Measurements from ENCODE around the gene TBC1D22A. TPM values are rescaled to one million over a fixed set of nuclear protein-coding genes. Genes with fewer than 3 reads are reported as not detected.

The TBC1D22A gene
- total RNA-seq, 2 donors from 2014 or later: 21.0 to 27.9 TPM

DNA sequence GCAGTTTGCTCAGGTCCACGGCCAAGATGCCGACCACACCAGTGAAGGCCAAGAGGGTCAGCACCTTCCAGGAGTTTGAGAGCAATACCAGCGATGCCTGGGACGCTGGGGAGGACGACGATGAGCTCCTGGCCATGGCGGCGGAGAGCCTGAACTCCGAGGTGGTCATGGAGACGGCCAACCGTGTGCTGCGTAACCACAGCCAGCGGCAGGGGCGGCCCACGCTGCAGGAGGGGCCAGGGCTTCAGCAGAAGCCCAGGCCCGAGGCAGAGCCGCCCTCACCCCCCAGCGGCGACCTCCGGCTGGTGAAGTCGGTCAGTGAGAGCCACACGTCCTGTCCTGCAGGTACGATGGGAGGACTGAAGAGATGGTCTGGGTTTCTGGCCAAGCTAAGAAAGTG is 31.0 kb downstream of the TBC1D22A start:
- no peaks in the 10 kb centered on the region for H3K4me1 Mint-ChIP-seq
- TF ChIP-seq, protein P1, sequence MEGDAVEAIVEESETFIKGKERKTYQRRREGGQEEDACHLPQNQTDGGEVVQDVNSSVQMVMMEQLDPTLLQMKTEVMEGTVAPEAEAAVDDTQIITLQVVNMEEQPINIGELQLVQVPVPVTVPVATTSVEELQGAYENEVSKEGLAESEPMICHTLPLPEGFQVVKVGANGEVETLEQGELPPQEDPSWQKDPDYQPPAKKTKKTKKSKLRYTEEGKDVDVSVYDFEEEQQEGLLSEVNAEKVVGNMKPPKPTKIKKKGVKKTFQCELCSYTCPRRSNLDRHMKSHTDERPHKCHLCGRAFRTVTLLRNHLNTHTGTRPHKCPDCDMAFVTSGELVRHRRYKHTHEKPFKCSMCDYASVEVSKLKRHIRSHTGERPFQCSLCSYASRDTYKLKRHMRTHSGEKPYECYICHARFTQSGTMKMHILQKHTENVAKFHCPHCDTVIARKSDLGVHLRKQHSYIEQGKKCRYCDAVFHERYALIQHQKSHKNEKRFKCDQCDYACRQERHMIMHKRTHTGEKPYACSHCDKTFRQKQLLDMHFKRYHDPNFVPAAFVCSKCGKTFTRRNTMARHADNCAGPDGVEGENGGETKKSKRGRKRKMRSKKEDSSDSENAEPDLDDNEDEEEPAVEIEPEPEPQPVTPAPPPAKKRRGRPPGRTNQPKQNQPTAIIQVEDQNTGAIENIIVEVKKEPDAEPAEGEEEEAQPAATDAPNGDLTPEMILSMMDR (conservative IDR thresholded peaks at IDR 0.05): no peak
- no peak overlapping the region for H3K27ac Mint-ChIP-seq
- no peak overlapping the region for H3K4me3 ChIP-seq (ENCODE audit: low read length)
- 95 to 97% methylated on average over 14 to 23 of the region's 23 CpGs for WGBS, 2 experiments (ENCODE audit: insufficient coverage in 1 of 2, insufficient read length in 1 of 2)
- no peak overlapping the region for H3K4me3 Mint-ChIP-seq
- no peak overlapping the region for H3K9ac ChIP-seq (ENCODE audit: extremely low read depth, low read length, poor library complexity, severe bottlenecking)
- H3K9me3 Mint-ChIP-seq: no peaks in the 10 kb centered on the region
- peaks cover 17% of the 10 kb centered on the region for H3K36me3 Mint-ChIP-seq (ENCODE audit: low read depth)
- no peaks in the 10 kb centered on the region for H3K9me3 ChIP-seq (ENCODE audit: control insufficient read depth, low read length)
- H3K36me3 ChIP-seq (ENCODE audit: control insufficient read depth, insufficient read depth, low read length): peaks cover 17% of the 10 kb centered on the region
- no peak for DNase-seq
- no peaks in the 10 kb centered on the region for H3K4me1 ChIP-seq (ENCODE audit: control insufficient read depth, insufficient read depth, low read length)
- no peak overlapping the region for H3K27ac ChIP-seq (ENCODE audit: low read depth, low read length)
- no peaks in the 10 kb centered on the region for H3K27me3 Mint-ChIP-seq (ENCODE audit: insufficient read depth)
- H3K27me3 ChIP-seq (ENCODE audit: control insufficient read depth, insufficient read depth, low read length, poor library complexity, severe bottlenecking): no peaks in the 10 kb centered on the region

DNA sequence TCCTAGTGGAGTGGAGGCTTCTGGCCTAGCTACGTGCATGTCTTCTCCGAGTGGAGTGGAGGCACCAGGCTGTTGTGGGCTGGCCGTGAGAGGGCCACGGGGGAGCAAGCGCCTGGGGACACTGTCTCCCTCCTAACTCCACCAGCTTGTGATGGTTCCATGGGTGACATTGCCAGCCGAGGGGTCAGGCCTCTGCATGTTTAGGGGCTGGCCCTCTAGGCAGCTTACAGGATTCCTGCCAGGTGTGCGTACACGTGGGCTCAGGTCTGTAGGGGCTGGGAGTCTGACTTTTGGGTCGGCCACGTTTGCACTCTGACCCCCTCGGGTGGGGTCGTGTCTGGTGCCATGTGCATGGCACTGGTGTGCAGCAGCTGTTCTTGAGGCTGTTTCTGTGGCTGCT is 31.6 kb downstream of the TBC1D22A start:
- peaks cover 22% of the 10 kb centered on the region for H3K36me3 Mint-ChIP-seq (ENCODE audit: low read depth)
- no peak for DNase-seq
- H3K9me3 Mint-ChIP-seq: no peaks in the 10 kb centered on the region
- no peak overlapping the region for H3K27ac ChIP-seq (ENCODE audit: low read depth, low read length)
- H3K9me3 ChIP-seq (ENCODE audit: control insufficient read depth, low read length): no peaks in the 10 kb centered on the region
- no peak overlapping the region for H3K4me3 ChIP-seq (ENCODE audit: low read length)
- H3K36me3 ChIP-seq (ENCODE audit: control insufficient read depth, insufficient read depth, low read length): peaks cover 19% of the 10 kb centered on the region
- no peaks in the 10 kb centered on the region for H3K27me3 ChIP-seq (ENCODE audit: control insufficient read depth, insufficient read depth, low read length, poor library complexity, severe bottlenecking)
- H3K4me1 ChIP-seq (ENCODE audit: control insufficient read depth, insufficient read depth, low read length): no peaks in the 10 kb centered on the region
- no peaks in the 10 kb centered on the region for H3K27me3 Mint-ChIP-seq (ENCODE audit: insufficient read depth)
- H3K9ac ChIP-seq (ENCODE audit: extremely low read depth, low read length, poor library complexity, severe bottlenecking): no peak overlapping the region
- H3K4me1 Mint-ChIP-seq: peaks cover 4% of the 10 kb centered on the region
- H3K4me3 Mint-ChIP-seq: no peak overlapping the region
- H3K27ac Mint-ChIP-seq: no peak overlapping the region
- TF ChIP-seq, protein P1 (conservative IDR thresholded peaks at IDR 0.05): no peak
- WGBS, 2 experiments (ENCODE audit: insufficient coverage in 1 of 2, insufficient read length in 1 of 2): 95 to 96% methylated on average over 12 of the region's 12 CpGs

DNA sequence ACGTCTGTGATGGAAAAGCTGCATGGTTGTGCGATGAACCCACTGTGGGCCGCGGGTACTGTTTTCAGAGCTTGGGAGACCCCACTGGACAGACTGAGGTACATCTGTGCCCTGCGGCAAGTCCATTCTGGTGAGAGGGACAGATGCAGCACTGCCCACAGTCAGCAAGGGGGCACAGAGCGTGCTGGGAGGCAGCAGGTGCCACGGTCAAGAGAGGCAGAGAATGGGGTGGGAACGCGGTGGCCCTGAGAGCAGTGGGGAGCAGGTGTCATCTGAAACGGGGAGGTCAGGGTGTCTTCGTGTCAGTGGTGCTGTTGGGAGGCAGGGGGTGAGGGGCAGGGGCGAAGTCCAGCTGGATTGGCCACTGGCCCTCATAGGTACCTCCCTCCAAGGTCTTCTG is 32.0 kb downstream of the TBC1D22A start:
- H3K4me1 ChIP-seq (ENCODE audit: control insufficient read depth, insufficient read depth, low read length): no peaks in the 10 kb centered on the region
- H3K9me3 ChIP-seq (ENCODE audit: control insufficient read depth, low read length): no peaks in the 10 kb centered on the region
- peaks cover 23% of the 10 kb centered on the region for H3K36me3 ChIP-seq (ENCODE audit: control insufficient read depth, insufficient read depth, low read length)
- H3K9me3 Mint-ChIP-seq: no peaks in the 10 kb centered on the region
- no peak overlapping the region for H3K9ac ChIP-seq (ENCODE audit: extremely low read depth, low read length, poor library complexity, severe bottlenecking)
- peaks cover 26% of the 10 kb centered on the region for H3K36me3 Mint-ChIP-seq (ENCODE audit: low read depth)
- WGBS, 2 experiments (ENCODE audit: insufficient coverage in 1 of 2, insufficient read length in 1 of 2): 95 to 97% methylated on average over 6 to 11 of the region's 12 CpGs
- H3K4me3 ChIP-seq (ENCODE audit: low read length): no peak overlapping the region
- DNase-seq: no peak
- H3K27me3 Mint-ChIP-seq (ENCODE audit: insufficient read depth): no peaks in the 10 kb centered on the region
- no peaks in the 10 kb centered on the region for H3K27me3 ChIP-seq (ENCODE audit: control insufficient read depth, insufficient read depth, low read length, poor library complexity, severe bottlenecking)
- peaks cover 6% of the 10 kb centered on the region for H3K4me1 Mint-ChIP-seq
- no peak overlapping the region for H3K4me3 Mint-ChIP-seq
- TF ChIP-seq, protein P1 (conservative IDR thresholded peaks at IDR 0.05): no peak
- no peak overlapping the region for H3K27ac Mint-ChIP-seq
- peak overlapping the region; percentile 40 for H3K27ac ChIP-seq (ENCODE audit: low read depth, low read length)

Data from endodermal cell (in vitro differentiated cells).